A549 (cell line): ENCODE data around the gene DLG1.

ENCODE experiments used
- CTCF ChIP-seq: fragments of >200 bp; sonication (Bioruptor Twin); formaldehyde crosslinking; IDR thresholded peaks from 3 replicates; pipeline ENCODE4 v1.5.1; 2016
- ELK1 ChIP-seq: fragments of 150-350 bp; IDR thresholded peaks from 2 replicates; pipeline ENCODE4 v1.6.1; 2014; ENCODE audit warnings: low read depth, mild to moderate bottlenecking, low read length
- EP300 ChIP-seq, 2 experiments: fragments of >200 bp; sonication (Bioruptor Twin); formaldehyde crosslinking; IDR thresholded peaks; 2 replicates in 1 of 2; 3 replicates in 1 of 2; pipeline ENCODE4 v1.6.1; 2016 to 2017
- KDM1A ChIP-seq: fragments of 200-600 bp; sonication (generic); IDR thresholded peaks from 2 replicates; pipeline ENCODE4 v1.6.1; 2016; ENCODE audit warnings: low read depth, mild to moderate bottlenecking
- KDM5A ChIP-seq: fragments of 200-600 bp; sonication (generic); IDR thresholded peaks from 2 replicates; pipeline ENCODE4 v1.6.1; 2016; ENCODE audit warnings: antibody characterized with exemption, mild to moderate bottlenecking
- MAX ChIP-seq: IDR thresholded peaks from 2 replicates; pipeline ENCODE4 v1.6.1; 2012
- RAD21 ChIP-seq, 2 experiments: fragments of >200 bp in 1 of 2; sonication (Bioruptor Twin) in 1 of 2; formaldehyde crosslinking in 1 of 2; IDR thresholded peaks in 1 of 2; conservative IDR thresholded peaks in 1 of 2; 2 replicates in 1 of 2; 3 replicates in 1 of 2; pipeline ENCODE4 v1.6.1; 2012 to 2018; ENCODE audit warnings: inconsistent platforms in 1 of 2
- RARB ChIP-seq: fragments of 250-450 bp; sonication (Bioruptor Pico); IDR thresholded peaks from 2 replicates; pipeline ENCODE4 v1.8.0; 2021; ENCODE audit warnings: mild to moderate bottlenecking, moderate library complexity
- ZFP36 ChIP-seq: fragments of 450-650 bp; IDR thresholded peaks from 2 replicates; pipeline ENCODE4 v1.6.1; 2014; ENCODE audit warnings: borderline replicate concordance; ENCODE audit not compliant: partially characterized antibody
- TF ChIP-seq, protein P1 (sequence below): IDR thresholded peaks from 2 replicates; pipeline ENCODE4 v1.6.1; 2012

GRCh38 chr3:197336348-197336747 is 37.9 kb upstream of the DLG1 start:
- TF ChIP-seq RAD21 (conservative IDR thresholded peaks at IDR 0.05 in 1 of 2, IDR thresholded peaks at IDR 0.05 in 1 of 2) (no peak), CTCF (no peak), MAX (no peak), RARB (CRISPR knock-in tag) (no peak), ELK1 (no peak), KDM1A (no peak), KDM5A (no peak), ZFP36 (no peak), EP300 (IDR thresholded peaks at IDR 0.05) (no peak)
- TF ChIP-seq, protein P1, sequence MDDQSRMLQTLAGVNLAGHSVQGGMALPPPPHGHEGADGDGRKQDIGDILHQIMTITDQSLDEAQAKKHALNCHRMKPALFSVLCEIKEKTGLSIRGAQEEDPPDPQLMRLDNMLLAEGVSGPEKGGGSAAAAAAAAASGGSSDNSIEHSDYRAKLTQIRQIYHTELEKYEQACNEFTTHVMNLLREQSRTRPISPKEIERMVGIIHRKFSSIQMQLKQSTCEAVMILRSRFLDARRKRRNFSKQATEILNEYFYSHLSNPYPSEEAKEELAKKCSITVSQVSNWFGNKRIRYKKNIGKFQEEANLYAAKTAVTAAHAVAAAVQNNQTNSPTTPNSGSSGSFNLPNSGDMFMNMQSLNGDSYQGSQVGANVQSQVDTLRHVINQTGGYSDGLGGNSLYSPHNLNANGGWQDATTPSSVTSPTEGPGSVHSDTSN, result no peak
